Colonic mucosa (tissue), 4 donors: ENCODE results near the gene IER3. TPM values are rescaled to one million over a fixed set of nuclear protein-coding genes. Genes with fewer than 3 reads are reported as not detected.
A peak's percentile ranks its signal among the peaks of the same experiment; 100 is the strongest.

Experiments used
- DNase-seq: peaks from one replicate; pipeline ENCODE4 v3.0.0-alpha.2; 2020
- H3K27ac ChIP-seq: fragments of 200-600 bp; one replicate; pipeline ENCODE4 v1.8.0; 2021
- H3K27me3 ChIP-seq: fragments of 200-600 bp; one replicate; pipeline ENCODE4 v1.8.0; 2021
- H3K36me3 ChIP-seq: fragments of 200-600 bp; one replicate; pipeline ENCODE4 v1.8.0; 2021
- H3K4me1 ChIP-seq: fragments of 200-600 bp; one replicate; pipeline ENCODE4 v1.8.0; 2021; ENCODE audit warnings: mild to moderate bottlenecking
- H3K4me3 ChIP-seq: fragments of 200-600 bp; one replicate; pipeline ENCODE4 v1.8.0; 2021
- H3K9ac ChIP-seq, 2 donors: one replicate each; pipeline ENCODE4 v1.7.0; 2013; ENCODE audit warnings: control low read depth in 2 of 2, low read depth in 2 of 2, low read length in 2 of 2
- H3K9me3 ChIP-seq: fragments of 200-600 bp; one replicate; pipeline ENCODE4 v1.8.0; 2021
- CTCF ChIP-seq: fragments of 200-600 bp; IDR thresholded peaks from one replicate; pipeline ENCODE4 v1.8.0; 2022; ENCODE audit warnings: antibody characterized with exemption, mild to moderate bottlenecking
- intact Hi-C: fragments of 100-400 bp; cut with DNase I; formaldehyde crosslinking; loops from one replicate; pipeline ENCODE4 v1.14.1; 2022
- total RNA-seq, 2 donors: library from RNA; stranded (reverse); fragmentation: NEBNext Ultra II Directional in 1 of 2; extraction: Animal tissue kit (Norgen Biotek cat#: 25700) in 1 of 2; gene quantifications; one replicate each; pipeline ENCODE4 v1.2.1, GENCODE V29; 2021
- donor health status: healthy.
- donor health status: DM: no; HTN: no; CAD: no.
- donor health status: DM: no; HTN: no; CAD: no.

IER3 gene
- total RNA-seq, 2 donors from 2014 or later, result 47.2 to 92.8 TPM

- Histone ChIP-seq H3K4me1 (no peaks in the 10 kb centered on the region), H3K4me3 (no peak overlapping the region), H3K27ac (no peak overlapping the region), H3K9me3 (no peaks in the 10 kb centered on the region), H3K27me3 (no peaks in the 10 kb centered on the region), H3K9ac (no peak overlapping the region), H3K36me3 (no peaks in the 10 kb centered on the region)
- TF ChIP-seq CTCF, result no peak
- DNase-seq, result no peak
- intact Hi-C loops, result no loop called here
Observed at GRCh38 chr6:30709101-30709868, 35.1 kb downstream of the IER3 start.

DNA sequence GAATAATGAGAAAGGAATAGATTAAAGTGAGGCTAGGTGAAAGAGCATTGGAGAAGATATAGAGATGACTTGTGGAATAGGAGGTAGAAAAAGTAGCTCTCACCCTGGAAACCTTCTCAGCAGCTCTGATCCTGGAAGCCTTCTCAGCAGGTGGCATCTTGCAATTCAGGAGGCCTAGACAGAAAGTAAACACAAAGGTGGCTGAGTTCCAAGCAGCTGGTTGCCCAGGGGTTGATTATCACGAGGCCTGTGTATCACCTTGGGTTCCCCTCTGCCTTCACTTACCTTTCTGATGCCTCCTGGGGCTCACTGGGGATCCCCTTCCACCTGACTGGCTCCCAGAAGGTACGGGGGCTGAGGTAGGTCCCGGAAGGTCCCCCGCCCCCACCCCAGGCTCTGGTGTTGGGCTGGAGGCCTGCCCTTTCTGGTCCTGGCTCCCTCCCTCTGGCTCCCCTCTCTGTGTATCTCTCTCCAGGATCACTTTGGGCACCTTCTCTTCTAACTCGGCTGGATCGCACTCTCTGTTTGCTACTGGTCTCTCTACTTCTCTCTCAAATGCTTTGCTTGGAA, 37.0 kb downstream of the IER3 start:
- H3K36me3 ChIP-seq, result no peaks in the 10 kb centered on the region
- H3K9ac ChIP-seq, result no peak overlapping the region
- no peak overlapping the region for H3K27ac ChIP-seq
- no peak for TF ChIP-seq CTCF
- DNase-seq, result peak; percentile 61
- H3K4me1 ChIP-seq, result no peaks in the 10 kb centered on the region
- H3K4me3 ChIP-seq, result no peak overlapping the region
- no peaks in the 10 kb centered on the region for H3K27me3 ChIP-seq
- H3K9me3 ChIP-seq, result no peaks in the 10 kb centered on the region
- intact Hi-C loops, result no loop called here

DNA sequence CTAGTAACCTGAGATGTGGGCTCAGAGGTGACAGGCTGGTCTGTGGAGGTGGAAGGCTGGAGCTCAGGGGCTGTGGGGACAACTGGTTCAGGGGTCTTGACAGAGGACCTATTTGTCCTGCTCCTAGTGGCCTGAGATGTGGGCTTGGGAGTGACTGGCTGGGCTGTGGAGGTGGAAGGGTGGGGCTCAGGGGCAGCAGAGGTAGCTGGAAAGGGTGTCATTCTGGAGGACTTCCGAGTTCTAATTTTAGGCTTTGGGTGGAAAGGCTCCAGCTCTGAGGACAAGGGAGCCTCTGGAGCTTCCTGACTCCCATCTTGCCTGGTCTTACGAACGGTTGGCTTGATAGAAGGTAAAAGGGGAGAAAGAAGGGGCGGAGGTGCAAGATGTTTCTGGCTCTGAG, 38.7 kb downstream of the IER3 start:
- Histone ChIP-seq H3K4me1 (no peaks in the 10 kb centered on the region), H3K9me3 (no peaks in the 10 kb centered on the region), H3K27ac (no peak overlapping the region), H3K27me3 (no peaks in the 10 kb centered on the region), H3K4me3 (no peak overlapping the region), H3K9ac (no peak overlapping the region), H3K36me3 (no peaks in the 10 kb centered on the region)
- no peak for TF ChIP-seq CTCF
- DNase-seq, result no peak
- intact Hi-C loops, result no loop called here

DNA sequence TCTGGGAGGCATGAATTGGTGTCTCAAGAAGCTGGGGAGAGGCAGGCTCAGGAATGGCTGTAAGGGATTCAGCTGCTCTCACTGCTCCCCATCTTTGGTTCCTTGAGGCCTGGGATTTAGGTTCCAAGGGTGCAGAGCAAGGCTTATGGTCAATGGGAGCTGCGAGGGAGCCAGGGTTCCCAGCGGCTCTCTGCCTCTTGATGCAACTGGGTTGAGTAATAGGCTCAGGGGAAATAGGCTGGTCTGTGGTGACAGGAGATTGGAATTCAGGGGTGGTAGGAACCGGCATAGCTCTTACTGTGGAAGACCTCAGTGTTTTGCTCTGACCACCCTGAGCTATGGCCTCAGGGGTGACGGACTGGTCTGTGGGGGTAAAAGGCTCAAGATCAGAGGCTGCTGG, 40.5 kb downstream of the IER3 start:
- Histone ChIP-seq H3K4me3 (no peak overlapping the region), H3K9me3 (no peaks in the 10 kb centered on the region), H3K4me1 (no peaks in the 10 kb centered on the region), H3K36me3 (no peaks in the 10 kb centered on the region), H3K27me3 (no peaks in the 10 kb centered on the region), H3K9ac (no peak overlapping the region), H3K27ac (no peak overlapping the region)
- no peak for DNase-seq
- intact Hi-C loops, result no loop called here
- no peak for TF ChIP-seq CTCF

- Histone ChIP-seq H3K9ac (no peak overlapping the region), H3K27me3 (no peaks in the 10 kb centered on the region), H3K36me3 (no peaks in the 10 kb centered on the region), H3K4me3 (no peak overlapping the region), H3K27ac (no peak overlapping the region), H3K9me3 (no peaks in the 10 kb centered on the region), H3K4me1 (no peaks in the 10 kb centered on the region)
- no peak for TF ChIP-seq CTCF
- intact Hi-C loops, result no loop called here
- no peak for DNase-seq
Observed at GRCh38 chr6:30703011-30703410, 41.3 kb downstream of the IER3 start.
